ENCODE results near the gene RASA3. TPM values are rescaled to one million over a fixed set of nuclear protein-coding genes. Genes with fewer than 3 reads are reported as not detected.

The RASA3 gene
- total RNA-seq, 2 experiments from 2014 or later, result 28.9 to 32.3 TPM

DNA sequence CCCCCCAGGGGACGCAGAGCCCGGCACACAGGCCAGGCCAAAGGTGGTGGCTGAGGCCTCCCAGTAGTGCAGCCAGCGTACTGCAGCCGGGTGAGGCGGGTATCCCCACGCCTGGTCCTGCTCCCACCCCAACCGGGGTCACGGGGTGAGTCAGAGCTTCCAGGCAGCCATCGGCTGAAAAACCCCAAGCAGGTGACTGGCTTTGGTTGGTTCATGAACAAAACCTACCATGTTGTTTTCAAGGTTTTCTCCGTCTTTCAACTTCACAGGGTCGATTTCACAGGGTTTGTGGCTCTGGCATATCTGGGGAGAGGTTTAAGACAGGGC, 116.5 kb downstream of the RASA3 start:
- intact Hi-C loops (cut with micrococcal nuclease), result no loop called here
- H3K4me3 Mint-ChIP-seq, result no peak overlapping the region
- ChIA-PET CTCF (interaction anchor here (1.4 kb wide), 1 partner anchor 42 kb away, joined by 4 read pairs; no protein-coding TSS in a partner anchor), POLR2A (no interaction called here)
- DNase-seq (peak; percentile 46), ATAC-seq (peak; percentile 52)
- H3K27me3 Mint-ChIP-seq, result no peaks in the 10 kb centered on the region
- no peak for TF ChIP-seq CTCF (IDR thresholded peaks at IDR 0.05)
- H3K4me1 Mint-ChIP-seq (ENCODE audit: low read depth), result peaks cover 10% of the 10 kb centered on the region
- H3K27ac Mint-ChIP-seq, result peak overlapping the region; percentile 72
- peaks cover 26% of the 10 kb centered on the region for H3K36me3 Mint-ChIP-seq (ENCODE audit: low read depth)
- no peaks in the 10 kb centered on the region for H3K9me3 Mint-ChIP-seq

DNA sequence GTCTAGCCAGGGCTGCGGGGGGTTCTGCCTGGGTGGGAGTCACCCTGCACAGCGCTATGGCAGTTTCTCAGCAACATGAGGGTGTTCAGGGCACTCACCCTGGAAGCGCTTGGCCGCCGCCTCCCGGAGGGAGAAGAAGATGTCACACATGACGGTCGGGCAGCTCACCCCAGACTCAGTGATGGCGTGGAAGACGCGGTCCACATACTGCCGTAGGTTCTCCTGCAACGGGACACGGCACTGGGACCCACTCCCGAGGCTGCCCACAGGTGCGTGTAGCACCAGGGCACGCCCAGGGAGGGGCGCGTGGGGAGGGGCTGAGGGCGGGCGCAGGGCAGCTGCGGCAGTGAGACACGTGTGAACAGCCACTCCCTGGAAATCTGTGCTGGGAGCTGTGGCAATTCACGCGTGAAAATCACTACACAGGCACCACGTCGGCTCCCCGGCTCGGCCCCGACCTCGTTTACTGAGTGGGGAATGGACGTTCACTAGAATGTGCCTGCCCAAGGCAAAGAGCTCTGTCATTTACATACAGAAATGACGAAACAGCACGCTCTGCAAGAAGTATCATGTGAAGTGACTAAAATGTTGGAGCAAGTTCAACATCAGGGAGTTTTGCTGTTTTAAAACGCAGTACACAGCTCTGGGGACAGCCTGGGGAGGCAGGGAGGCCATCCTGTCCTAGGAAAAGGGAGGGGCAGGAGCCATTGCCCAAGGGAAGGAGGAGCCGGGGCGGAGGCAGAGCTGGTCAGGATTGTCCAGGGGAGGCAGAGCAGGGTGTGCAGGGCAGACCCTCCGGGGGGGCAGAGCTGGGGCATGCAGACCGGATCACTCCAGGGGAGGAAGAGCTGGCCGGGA, 117.1 kb downstream of the RASA3 start:
- CTCF ChIA-PET, result interaction anchor here (1.4 kb wide), 1 partner anchor 42 kb away, joined by 4 read pairs; no protein-coding TSS in a partner anchor
- Mint-ChIP-seq H3K4me3 (no peak overlapping the region), H3K27me3 (no peaks in the 10 kb centered on the region), H3K36me3 (ENCODE audit: low read depth) (peaks cover 24% of the 10 kb centered on the region), H3K4me1 (ENCODE audit: low read depth) (peaks cover 14% of the 10 kb centered on the region), H3K9me3 (no peaks in the 10 kb centered on the region), H3K27ac (peak overlapping the region; percentile 59)
- DNase-seq (no peak), ATAC-seq (no peak)
- TF ChIP-seq CTCF (IDR thresholded peaks at IDR 0.05), result no peak
- POLR2A ChIA-PET, result no interaction called here
- intact Hi-C loops (cut with micrococcal nuclease), result no loop called here

- no peak for TF ChIP-seq CTCF (IDR thresholded peaks at IDR 0.05)
- intact Hi-C loops (cut with micrococcal nuclease), result no loop called here
- Mint-ChIP-seq H3K4me1 (ENCODE audit: low read depth) (peaks cover 14% of the 10 kb centered on the region), H3K9me3 (no peaks in the 10 kb centered on the region), H3K27ac (no peak overlapping the region), H3K27me3 (no peaks in the 10 kb centered on the region), H3K36me3 (ENCODE audit: low read depth) (peaks cover 27% of the 10 kb centered on the region), H3K4me3 (no peak overlapping the region)
- ATAC-seq (no peak), DNase-seq (no peak)
- POLR2A ChIA-PET, result no interaction called here
- CTCF ChIA-PET, result no interaction called here
Observed at GRCh38 chr13:114013952-114014629, 118.3 kb downstream of the RASA3 start.

DNA sequence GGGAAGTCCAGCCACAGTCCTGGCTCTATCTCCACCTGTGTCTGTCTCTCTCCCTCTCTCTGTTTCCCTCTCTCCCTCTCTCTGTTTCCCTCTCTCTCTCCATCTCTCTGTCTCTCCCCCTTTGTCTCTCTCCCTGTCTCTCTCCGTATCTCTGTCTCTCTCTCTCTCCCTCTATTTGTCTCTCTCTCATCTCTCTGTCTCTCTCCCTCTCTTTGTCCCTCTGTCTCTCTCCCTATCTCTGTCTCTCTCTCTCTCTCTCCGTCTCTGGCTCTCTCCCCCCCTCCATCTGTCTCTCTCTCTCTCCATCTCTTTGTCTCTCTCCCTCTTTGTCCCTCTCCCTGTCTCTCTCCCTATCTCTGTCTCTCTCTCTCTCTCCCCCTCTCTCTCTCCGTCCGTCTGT, 119.1 kb downstream of the RASA3 start:
- no peak for ATAC-seq
- Mint-ChIP-seq H3K27ac (no peak overlapping the region), H3K36me3 (ENCODE audit: low read depth) (peaks cover 28% of the 10 kb centered on the region), H3K4me3 (no peak overlapping the region), H3K27me3 (no peaks in the 10 kb centered on the region), H3K4me1 (ENCODE audit: low read depth) (peaks cover 14% of the 10 kb centered on the region), H3K9me3 (no peaks in the 10 kb centered on the region)
- ChIA-PET POLR2A (no interaction called here), CTCF (no interaction called here)
- intact Hi-C loops (cut with micrococcal nuclease), result no loop called here
- no peak for DNase-seq
- TF ChIP-seq CTCF (IDR thresholded peaks at IDR 0.05), result no peak

DNA sequence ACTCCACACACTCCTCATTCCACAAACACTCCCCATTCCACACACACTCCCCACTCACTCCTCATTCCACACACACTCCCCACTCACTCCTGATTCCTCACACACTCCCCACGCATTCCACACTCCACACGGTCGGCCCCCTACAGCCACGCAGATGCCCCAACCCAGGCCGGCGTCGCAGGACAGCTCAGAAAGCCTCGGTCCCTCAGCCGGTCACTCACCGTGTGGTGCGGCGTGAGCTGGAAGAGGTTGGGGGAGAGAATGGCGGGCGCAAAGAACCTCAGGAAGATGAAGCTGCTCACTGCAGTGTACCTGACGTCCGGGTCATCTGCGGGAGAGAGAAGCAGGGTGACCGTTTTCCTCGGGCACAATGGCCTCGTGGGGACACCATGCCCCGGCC, 119.5 kb downstream of the RASA3 start:
- POLR2A ChIA-PET, result no interaction called here
- ATAC-seq (no peak), DNase-seq (no peak)
- CTCF ChIA-PET, result no interaction called here
- no peak overlapping the region for H3K4me3 Mint-ChIP-seq
- intact Hi-C loops (cut with micrococcal nuclease), result no loop called here
- H3K27me3 Mint-ChIP-seq, result no peaks in the 10 kb centered on the region
- no peak overlapping the region for H3K27ac Mint-ChIP-seq
- no peak for TF ChIP-seq CTCF (IDR thresholded peaks at IDR 0.05)
- H3K9me3 Mint-ChIP-seq, result no peaks in the 10 kb centered on the region
- peaks cover 28% of the 10 kb centered on the region for H3K36me3 Mint-ChIP-seq (ENCODE audit: low read depth)
- peaks cover 14% of the 10 kb centered on the region for H3K4me1 Mint-ChIP-seq (ENCODE audit: low read depth)

Data from activated CD8-positive, alpha-beta T cell treated with anti-CD3 and anti-CD28 coated beads for 36 hours (primary cell).